Measurements from ENCODE around the gene SNRPA. TPM values are rescaled to one million over a fixed set of nuclear protein-coding genes. Genes with fewer than 3 reads are reported as not detected.

The SNRPA gene
- total RNA-seq (2014; rRNA removed; shearing (Covaris generic)) = 257 and 375 TPM in 2 replicates
- polyA plus RNA-seq (2015; cell fraction: cytosol; rRNA removed) = 162 and 191 TPM in 2 replicates
- polyA plus RNA-seq (2015; cell fraction: nucleus; rRNA removed) = 169 and 192 TPM in 2 replicates

- DNase-seq (ENCODE audit: low read depth) = peak; percentile 95
Observed at GRCh38 chr19:40750874-40751537, at the start of gene SNRPA. Gene SNRPA, plus strand, starts transcription at chr19:40751203. Its CDS starts 206 bp downstream, at chr19:40751409.

- DNase-seq (ENCODE audit: low read depth) = no peak
Observed at GRCh38 chr19:40701758-40702157, 49.2 kb upstream of the SNRPA start.

GRCh38 chr19:40702337-40703012 lies 48.5 kb upstream of the SNRPA start:
- peak; percentile 51 for DNase-seq (ENCODE audit: low read depth)

- no peak for DNase-seq (ENCODE audit: low read depth)
Observed at GRCh38 chr19:40703029-40703755, 47.8 kb upstream of the SNRPA start.

- DNase-seq (ENCODE audit: low read depth) = no peak
Observed at GRCh38 chr19:40704491-40705361, 46.3 kb upstream of the SNRPA start.

- no peak for DNase-seq (ENCODE audit: low read depth)
Observed at GRCh38 chr19:40705362-40705651, 45.7 kb upstream of the SNRPA start.

GRCh38 chr19:40705950-40706619 lies 44.9 kb upstream of the SNRPA start:
- no peak for DNase-seq (ENCODE audit: low read depth)

- DNase-seq (ENCODE audit: low read depth) = no peak
Observed at GRCh38 chr19:40707615-40708014, 43.4 kb upstream of the SNRPA start.

- no peak for DNase-seq (ENCODE audit: low read depth)
Observed at GRCh38 chr19:40709817-40710216, 41.2 kb upstream of the SNRPA start.

- DNase-seq (ENCODE audit: low read depth) = no peak
Observed at GRCh38 chr19:40713939-40714338, 37.1 kb upstream of the SNRPA start.

- peak; percentile 92 for DNase-seq (ENCODE audit: low read depth)
Observed at GRCh38 chr19:40714441-40715299, 36.3 kb upstream of the SNRPA start.

GRCh38 chr19:40716031-40716481 lies 34.9 kb upstream of the SNRPA start:
- peak; percentile 96 for DNase-seq (ENCODE audit: low read depth)

GRCh38 chr19:40716482-40717324 lies 34.3 kb upstream of the SNRPA start, which contains the start of the genes COQ8B and ITPKC:
Gene COQ8B, minus strand, starts transcription at chr19:40716886. Its CDS starts 2,254 bp downstream, at chr19:40714632.
Gene ITPKC, plus strand, starts transcription at chr19:40717112. Its CDS starts 24 bp downstream, at chr19:40717136.
- peak; percentile 96 for DNase-seq (ENCODE audit: low read depth)

GRCh38 chr19:40717325-40717879 lies 33.6 kb upstream of the SNRPA start:
- DNase-seq (ENCODE audit: low read depth) = peak; percentile 31

GRCh38 chr19:40717880-40718773 lies 32.9 kb upstream of the SNRPA start:
- DNase-seq (ENCODE audit: low read depth) = no peak

GRCh38 chr19:40718774-40719391 lies 32.1 kb upstream of the SNRPA start:
- DNase-seq (ENCODE audit: low read depth) = peak; percentile 38

All from HT1080 (cell line).